Activated gamma-delta T cell treated with anti-CD3 and anti-CD28 coated beads, Interleukin-2, amount 50 U/mL, for 16 hours (primary cell): Measurements from ENCODE around the gene FAAP20.

Experiments used
- DNase-seq: peaks from one replicate; pipeline ENCODE4 v3.0.0-alpha.2; 2020; ENCODE audit warnings: low read depth

The FAAP20 gene

GRCh38 chr1:2194898-2195673, 514 bp upstream of the FAAP20 start:
- DNase-seq: peak; percentile 78

GRCh38 chr1:2193514-2194281, 874 bp downstream of the FAAP20 start:
- no peak for DNase-seq

GRCh38 chr1:2192031-2192995, 2.3 kb downstream of the FAAP20 start:
- DNase-seq: no peak

GRCh38 chr1:2190491-2190976, 4.0 kb downstream of the FAAP20 start:
- DNase-seq: no peak

GRCh38 chr1:2189459-2190425, 4.8 kb downstream of the FAAP20 start:
- DNase-seq: peak; percentile 85

GRCh38 chr1:2188336-2188735, 6.2 kb downstream of the FAAP20 start:
- no peak for DNase-seq

GRCh38 chr1:2187619-2188018, 7.0 kb downstream of the FAAP20 start:
- no peak for DNase-seq

- DNase-seq: no peak
These were observed 7.7 kb downstream of the FAAP20 start for GRCh38 chr1:2186901-2187300.

GRCh38 chr1:2185880-2186855, 8.4 kb downstream of the FAAP20 start:
- DNase-seq: no peak

GRCh38 chr1:2184934-2185333, 9.6 kb downstream of the FAAP20 start:
- no peak for DNase-seq

- no peak for DNase-seq
These were observed 10.0 kb downstream of the FAAP20 start for GRCh38 chr1:2184531-2184930.

GRCh38 chr1:2183937-2184334, 10.6 kb downstream of the FAAP20 start:
- DNase-seq: no peak

- DNase-seq: no peak
These were observed 12.2 kb downstream of the FAAP20 start for GRCh38 chr1:2182376-2182775.

- DNase-seq: no peak
These were observed 12.8 kb downstream of the FAAP20 start for GRCh38 chr1:2181752-2182151.

GRCh38 chr1:2181271-2181670, 13.3 kb downstream of the FAAP20 start:
- no peak for DNase-seq

- no peak for DNase-seq
These were observed 14.0 kb downstream of the FAAP20 start for GRCh38 chr1:2180297-2181245.

- DNase-seq: no peak
These were observed 15.1 kb downstream of the FAAP20 start for GRCh38 chr1:2179283-2180013.

- no peak for DNase-seq
These were observed 15.7 kb downstream of the FAAP20 start for GRCh38 chr1:2178875-2179274.
